ENCODE measurements around the gene MED12L.

DNA sequence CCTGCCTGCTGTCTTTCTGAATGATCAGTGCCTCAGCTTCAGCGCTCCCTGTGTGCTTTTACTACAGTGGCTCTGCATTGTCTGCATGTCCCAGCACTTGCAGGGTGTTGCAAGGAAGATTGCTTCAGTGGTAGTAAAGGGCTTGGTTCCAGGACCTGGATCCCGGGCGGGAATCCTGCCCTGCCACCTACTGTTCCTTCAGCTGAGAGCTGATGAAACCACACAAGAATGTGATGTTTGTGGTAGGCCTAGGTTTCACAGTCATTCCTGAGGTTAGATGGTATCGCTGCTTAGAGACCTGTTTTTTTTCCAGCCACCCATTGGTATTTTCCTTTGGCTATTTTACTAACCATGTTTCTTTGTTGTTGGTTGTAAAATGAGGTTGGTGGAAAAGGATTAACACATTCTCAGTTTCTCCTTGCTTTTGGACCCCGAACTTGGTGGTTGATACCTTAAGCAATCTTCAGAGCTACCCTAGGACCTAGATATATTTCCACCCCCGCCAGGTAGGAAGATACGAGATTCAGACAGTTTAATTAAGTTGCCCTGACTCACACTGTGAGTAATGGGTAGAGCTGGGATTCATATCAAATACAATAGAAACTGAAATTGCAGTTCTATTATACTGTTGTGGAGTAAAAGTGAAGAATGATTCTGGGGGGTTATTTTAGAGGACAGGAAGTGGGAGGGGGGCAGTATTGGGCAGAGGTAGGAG lies 219.8 kb downstream of the MED12L start:
- TF ChIP-seq, protein P1, sequence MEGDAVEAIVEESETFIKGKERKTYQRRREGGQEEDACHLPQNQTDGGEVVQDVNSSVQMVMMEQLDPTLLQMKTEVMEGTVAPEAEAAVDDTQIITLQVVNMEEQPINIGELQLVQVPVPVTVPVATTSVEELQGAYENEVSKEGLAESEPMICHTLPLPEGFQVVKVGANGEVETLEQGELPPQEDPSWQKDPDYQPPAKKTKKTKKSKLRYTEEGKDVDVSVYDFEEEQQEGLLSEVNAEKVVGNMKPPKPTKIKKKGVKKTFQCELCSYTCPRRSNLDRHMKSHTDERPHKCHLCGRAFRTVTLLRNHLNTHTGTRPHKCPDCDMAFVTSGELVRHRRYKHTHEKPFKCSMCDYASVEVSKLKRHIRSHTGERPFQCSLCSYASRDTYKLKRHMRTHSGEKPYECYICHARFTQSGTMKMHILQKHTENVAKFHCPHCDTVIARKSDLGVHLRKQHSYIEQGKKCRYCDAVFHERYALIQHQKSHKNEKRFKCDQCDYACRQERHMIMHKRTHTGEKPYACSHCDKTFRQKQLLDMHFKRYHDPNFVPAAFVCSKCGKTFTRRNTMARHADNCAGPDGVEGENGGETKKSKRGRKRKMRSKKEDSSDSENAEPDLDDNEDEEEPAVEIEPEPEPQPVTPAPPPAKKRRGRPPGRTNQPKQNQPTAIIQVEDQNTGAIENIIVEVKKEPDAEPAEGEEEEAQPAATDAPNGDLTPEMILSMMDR (conservative IDR thresholded peaks at IDR 0.05), result no peak
- no peak for TF ChIP-seq EZH2 (IDR thresholded peaks at IDR 0.05; ENCODE audit: low read depth)
